ENCODE measurements around the gene TCEAL4. TPM values are rescaled to one million over a fixed set of nuclear protein-coding genes. Genes with fewer than 3 reads are reported as not detected.

Gene TCEAL4
- total and polyA plus RNA-seq, 2 of the 13 experiments (the other 11 are each of a cell fraction or from before 2014, with no cell fraction given) = 12.6 to 31.0 TPM

GRCh38 chrX:103614999-103615398 is 29.7 kb downstream of the TCEAL4 start (continued):
- TF ChIP-seq BCL6 (CRISPR knock-in tag; IDR thresholded peaks at IDR 0.05) = no peak

DNA sequence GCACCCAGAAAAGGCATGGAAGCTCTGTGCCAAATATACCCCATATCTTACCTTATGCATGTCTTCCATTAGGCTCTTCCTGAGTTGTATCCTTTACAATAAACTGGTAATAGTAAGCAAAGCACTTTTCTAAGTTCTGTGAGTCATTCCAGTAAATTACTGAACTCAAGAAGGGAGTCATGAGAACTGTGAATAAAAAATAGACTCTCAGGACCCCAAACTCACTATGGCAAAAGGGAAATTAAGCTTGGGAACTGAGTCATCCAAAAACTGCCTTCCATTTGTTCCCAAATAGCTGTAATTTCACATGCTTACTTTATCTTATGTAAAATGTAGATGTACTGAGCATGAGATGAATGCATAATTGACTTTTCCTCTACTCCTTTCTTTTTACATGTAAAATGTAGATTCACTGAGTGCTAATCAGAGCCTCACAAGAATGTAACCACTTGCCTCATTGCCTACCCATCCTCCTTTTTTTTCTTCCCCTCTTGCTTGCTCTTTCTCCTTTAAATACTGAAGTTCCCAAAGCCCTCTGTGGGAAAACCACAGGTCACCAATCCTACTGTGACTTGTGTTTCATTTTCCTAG is 30.6 kb downstream of the TCEAL4 start:
- H3K79me2 ChIP-seq (ENCODE audit: insufficient read depth, low read length) = no peaks in the 10 kb centered on the region
- H3K4me2 ChIP-seq (ENCODE audit: low read depth, low read length) = no peak overlapping the region
- H4K20me1 ChIP-seq (ENCODE audit: insufficient read depth, low read length) = no peaks in the 10 kb centered on the region
- ATAC-seq (no peak), DNase-seq (ENCODE audit: low spot score) (no peak), FAIRE-seq (no peak)
- in situ Hi-C loops (cut with HindIII; ENCODE audit: extremely low pct_ligation_motif_present, low pct_unique_long_range_greater_than_20kb) = no loop called here
- TF ChIP-seq MAFG (CRISPR knock-in tag; IDR thresholded peaks at IDR 0.05) = no peak
- no peak for TF ChIP-seq HNF4G (IDR thresholded peaks at IDR 0.05; ENCODE audit: borderline replicate concordance, low read depth, low read length)
- no peak for TF ChIP-seq HNF4G (CRISPR knock-in tag; IDR thresholded peaks at IDR 0.05; ENCODE audit: borderline replicate concordance, low read depth)
- TF ChIP-seq IKZF4 (CRISPR knock-in tag; IDR thresholded peaks at IDR 0.05; ENCODE audit: borderline replicate concordance, low read depth, not compliant biosample characterization) = no peak
- no peak for TF ChIP-seq CAMTA2 (CRISPR knock-in tag; IDR thresholded peaks at IDR 0.05; ENCODE audit: borderline replicate concordance)
- TF ChIP-seq ZNF451 (CRISPR knock-in tag; IDR thresholded peaks at IDR 0.05) = no peak
- TF ChIP-seq, protein P1, sequence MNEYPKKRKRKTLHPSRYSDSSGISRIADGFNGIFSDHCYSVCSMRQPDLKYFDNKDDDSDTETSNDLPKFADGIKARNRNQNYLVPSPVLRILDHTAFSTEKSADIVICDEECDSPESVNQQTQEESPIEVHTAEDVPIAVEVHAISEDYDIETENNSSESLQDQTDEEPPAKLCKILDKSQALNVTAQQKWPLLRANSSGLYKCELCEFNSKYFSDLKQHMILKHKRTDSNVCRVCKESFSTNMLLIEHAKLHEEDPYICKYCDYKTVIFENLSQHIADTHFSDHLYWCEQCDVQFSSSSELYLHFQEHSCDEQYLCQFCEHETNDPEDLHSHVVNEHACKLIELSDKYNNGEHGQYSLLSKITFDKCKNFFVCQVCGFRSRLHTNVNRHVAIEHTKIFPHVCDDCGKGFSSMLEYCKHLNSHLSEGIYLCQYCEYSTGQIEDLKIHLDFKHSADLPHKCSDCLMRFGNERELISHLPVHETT (CRISPR knock-in tag; conservative IDR thresholded peaks at IDR 0.05) = no peak
- TF ChIP-seq NFIB (CRISPR knock-in tag; IDR thresholded peaks at IDR 0.05; ENCODE audit: borderline replicate concordance) = no peak
- no peak for TF ChIP-seq ZBTB26 (CRISPR knock-in tag; IDR thresholded peaks at IDR 0.05; ENCODE audit: borderline replicate concordance)
- no peak for TF ChIP-seq JUND (CRISPR knock-in tag; IDR thresholded peaks at IDR 0.05)
- no peak for TF ChIP-seq ZKSCAN5 (CRISPR knock-in tag; IDR thresholded peaks at IDR 0.05)
- TF ChIP-seq, protein P2, sequence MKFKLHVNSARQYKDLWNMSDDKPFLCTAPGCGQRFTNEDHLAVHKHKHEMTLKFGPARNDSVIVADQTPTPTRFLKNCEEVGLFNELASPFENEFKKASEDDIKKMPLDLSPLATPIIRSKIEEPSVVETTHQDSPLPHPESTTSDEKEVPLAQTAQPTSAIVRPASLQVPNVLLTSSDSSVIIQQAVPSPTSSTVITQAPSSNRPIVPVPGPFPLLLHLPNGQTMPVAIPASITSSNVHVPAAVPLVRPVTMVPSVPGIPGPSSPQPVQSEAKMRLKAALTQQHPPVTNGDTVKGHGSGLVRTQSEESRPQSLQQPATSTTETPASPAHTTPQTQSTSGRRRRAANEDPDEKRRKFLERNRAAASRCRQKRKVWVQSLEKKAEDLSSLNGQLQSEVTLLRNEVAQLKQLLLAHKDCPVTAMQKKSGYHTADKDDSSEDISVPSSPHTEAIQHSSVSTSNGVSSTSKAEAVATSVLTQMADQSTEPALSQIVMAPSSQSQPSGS (CRISPR knock-in tag; IDR thresholded peaks at IDR 0.05) = no peak
- TF ChIP-seq HOXA3 (CRISPR knock-in tag; IDR thresholded peaks at IDR 0.05) = no peak
- TF ChIP-seq, protein P3, sequence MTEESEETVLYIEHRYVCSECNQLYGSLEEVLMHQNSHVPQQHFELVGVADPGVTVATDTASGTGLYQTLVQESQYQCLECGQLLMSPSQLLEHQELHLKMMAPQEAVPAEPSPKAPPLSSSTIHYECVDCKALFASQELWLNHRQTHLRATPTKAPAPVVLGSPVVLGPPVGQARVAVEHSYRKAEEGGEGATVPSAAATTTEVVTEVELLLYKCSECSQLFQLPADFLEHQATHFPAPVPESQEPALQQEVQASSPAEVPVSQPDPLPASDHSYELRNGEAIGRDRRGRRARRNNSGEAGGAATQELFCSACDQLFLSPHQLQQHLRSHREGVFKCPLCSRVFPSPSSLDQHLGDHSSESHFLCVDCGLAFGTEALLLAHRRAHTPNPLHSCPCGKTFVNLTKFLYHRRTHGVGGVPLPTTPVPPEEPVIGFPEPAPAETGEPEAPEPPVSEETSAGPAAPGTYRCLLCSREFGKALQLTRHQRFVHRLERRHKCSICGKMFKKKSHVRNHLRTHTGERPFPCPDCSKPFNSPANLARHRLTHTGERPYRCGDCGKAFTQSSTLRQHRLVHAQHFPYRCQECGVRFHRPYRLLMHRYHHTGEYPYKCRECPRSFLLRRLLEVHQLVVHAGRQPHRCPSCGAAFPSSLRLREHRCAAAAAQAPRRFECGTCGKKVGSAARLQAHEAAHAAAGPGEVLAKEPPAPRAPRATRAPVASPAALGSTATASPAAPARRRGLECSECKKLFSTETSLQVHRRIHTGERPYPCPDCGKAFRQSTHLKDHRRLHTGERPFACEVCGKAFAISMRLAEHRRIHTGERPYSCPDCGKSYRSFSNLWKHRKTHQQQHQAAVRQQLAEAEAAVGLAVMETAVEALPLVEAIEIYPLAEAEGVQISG (CRISPR knock-in tag; IDR thresholded peaks at IDR 0.05) = no peak
- TF ChIP-seq MTF1 (CRISPR knock-in tag; IDR thresholded peaks at IDR 0.05) = no peak
- TF ChIP-seq XRCC5 (optimal IDR thresholded peaks at IDR 0.05; ENCODE audit: low read length) = no peak
- no peak for TF ChIP-seq HMG20A (CRISPR knock-in tag; IDR thresholded peaks at IDR 0.05; ENCODE audit: borderline replicate concordance)
- intact Hi-C loops (cut with micrococcal nuclease; ENCODE audit: unreplicated experiment) = no loop called here
- POLR2A ChIA-PET = no interaction called here
- no peak overlapping the region for H3K9ac ChIP-seq (ENCODE audit: insufficient read depth, low read depth, low read length)
- no peak overlapping the region for H3K4me3 ChIP-seq (replicated peaks in 1 of 3; ENCODE audit: insufficient read depth in 1 of 3, low read depth in 2 of 3, low read length in 3 of 3)
- no peaks in the 10 kb centered on the region for H3K4me1 ChIP-seq (ENCODE audit: insufficient read depth, low read length)
- no peak overlapping the region for H3K27ac ChIP-seq (ENCODE audit: extremely low read length, insufficient read depth, low read length)
- CTCF ChIA-PET (ENCODE audit: low intra/inter-chr PET ratio, low total read pairs) = no interaction called here
- no peak overlapping the region for H2AFZ ChIP-seq (ENCODE audit: low read length)
- no peaks in the 10 kb centered on the region for H3K9me3 ChIP-seq (ENCODE audit: low read length)
- H3K27me3 ChIP-seq (ENCODE audit: control insufficient read depth in 1 of 2, insufficient read depth in 2 of 2, low read length in 2 of 2) = no peaks in the 10 kb centered on the region
- BruUV-seq (replicated peaks) = no TSS peak
- H3K36me3 ChIP-seq (replicated peaks in 1 of 2; ENCODE audit: control insufficient read depth in 1 of 2, insufficient read depth in 2 of 2, low read length in 2 of 2) = no peaks in the 10 kb centered on the region

All from HepG2 (cell line).